Keratinocyte (primary cell): Measurements from ENCODE around the gene ITPK1.

ENCODE experiments used
- CTCF ChIP-seq, 3 experiments: IDR thresholded peaks in 1 of 3; conservative IDR thresholded peaks in 1 of 3; optimal IDR thresholded peaks in 1 of 3; 2 replicates in 2 of 3; 3 replicates in 1 of 3; pipeline versions ENCODE3 to v1.5.1; 2011; ENCODE audit warnings: low read length in 3 of 3, mild to moderate bottlenecking in 3 of 3, moderate library complexity in 2 of 3, control low read depth in 1 of 3, inconsistent platforms in 1 of 3; ENCODE audit not compliant: insufficient read depth in 2 of 3; ENCODE audit errors: extremely low read depth in 1 of 3
- EZH2 ChIP-seq: IDR thresholded peaks from one replicate; pipeline ENCODE4 v1.6.1; 2012; ENCODE audit warnings: inconsistent platforms, mild to moderate bottlenecking, low read length, moderate library complexity

DNA sequence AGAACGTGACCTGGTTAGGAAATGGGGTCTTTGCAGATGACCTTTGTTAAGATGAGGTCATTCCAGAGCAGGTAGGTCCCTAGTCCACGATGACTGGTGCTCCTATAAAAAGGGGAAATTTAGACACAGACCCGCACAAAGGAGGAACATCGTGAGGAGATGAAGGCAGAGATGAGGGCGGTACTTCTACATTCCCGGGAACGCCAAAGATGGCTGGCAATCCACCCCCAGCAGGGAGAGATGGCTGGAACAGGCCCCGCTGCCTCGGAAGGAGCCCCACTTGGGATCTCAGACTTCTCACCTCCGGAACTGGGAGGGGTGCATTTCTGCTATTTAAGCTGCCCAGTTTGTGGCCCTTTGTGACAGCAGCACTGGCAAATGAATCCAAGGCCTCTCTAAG is 85.0 kb downstream of the ITPK1 start:
- TF ChIP-seq CTCF (optimal IDR thresholded peaks at IDR 0.05 in 1 of 3, IDR thresholded peaks at IDR 0.05 in 1 of 3, conservative IDR thresholded peaks at IDR 0.05 in 1 of 3; ENCODE audit: extremely low read depth in 1 of 3, insufficient read depth in 2 of 3, low read length in 3 of 3), result no peak
- no peak for TF ChIP-seq EZH2
